Breast epithelium (tissue), 4 donors: ENCODE data around the gene SCGB3A2. TPM values are rescaled to one million over a fixed set of nuclear protein-coding genes. Genes with fewer than 3 reads are reported as not detected.

Experiments used
- DNase-seq, 2 donors: peaks; one replicate each; pipeline ENCODE4 v3.0.0-alpha.2; 2019; ENCODE audit warnings: low spot score in 2 of 2
- H3K27ac ChIP-seq, 2 donors: fragments of 200-600 bp; sonication (generic) in 1 of 2; one replicate each; pipeline ENCODE4 v1.5.1; 2016 to 2019; ENCODE audit warnings: mild to moderate bottlenecking in 1 of 2
- H3K27me3 ChIP-seq, 2 donors: fragments of 200-600 bp; sonication (generic) in 1 of 2; one replicate each; pipeline versions ENCODE4 v1.5.1 to v1.6.0; 2017 to 2019; ENCODE audit warnings: control low read depth in 1 of 2, mild to moderate bottlenecking in 1 of 2
- H3K36me3 ChIP-seq: fragments of 200-600 bp; one replicate; pipeline ENCODE4 v1.5.1; 2019
- H3K4me1 ChIP-seq, 2 donors: fragments of 200-600 bp; sonication (generic); one replicate each; pipeline ENCODE4 v1.5.1; 2016 to 2019; ENCODE audit warnings: control low read depth in 1 of 2
- H3K4me3 ChIP-seq, 3 donors: fragments of 200-600 bp; sonication (generic); 1 replicate in 2 of 3; 2 replicates in 1 of 3; pipeline ENCODE4 v1.5.1; 2016 to 2019; ENCODE audit warnings: mild to moderate bottlenecking in 3 of 3, moderate library complexity in 2 of 3
- H3K9me3 ChIP-seq, 2 donors: fragments of 200-600 bp; sonication (generic) in 1 of 2; one replicate each; pipeline ENCODE4 v1.5.1; 2016 to 2019; ENCODE audit warnings: control low read depth in 1 of 2
- CTCF ChIP-seq, 3 donors: fragments of 450-650 bp; IDR thresholded peaks; one replicate each; pipeline ENCODE4 v1.5.1; 2016 to 2017; ENCODE audit warnings: antibody characterized with exemption in 3 of 3, mild to moderate bottlenecking in 3 of 3, moderate library complexity in 3 of 3
- POLR2A ChIP-seq: fragments of 450-650 bp; IDR thresholded peaks from one replicate; pipeline ENCODE4 v1.6.1; 2016; ENCODE audit warnings: antibody characterized with exemption, mild to moderate bottlenecking, moderate library complexity
- POLR2AphosphoS5 ChIP-seq, 3 donors: sonication (generic); formaldehyde crosslinking; IDR thresholded peaks; one replicate each; pipeline ENCODE4 v1.6.1; 2017; ENCODE audit warnings: antibody characterized with exemption in 3 of 3
- intact Hi-C: fragments of 100-400 bp; cut with DNase I; formaldehyde crosslinking; loops from one replicate; pipeline ENCODE4 v1.15.1; 2023; ENCODE audit warnings: low total_unique reads
- total RNA-seq, 3 donors: library from RNA; depleted of rRNA; stranded (reverse); fragments of >200 nt; gene quantifications; one replicate each; pipeline ENCODE4 v1.1.0, GENCODE V29; 2016

The SCGB3A2 gene
- total RNA-seq, 3 donors from 2014 or later = not detected

DNA sequence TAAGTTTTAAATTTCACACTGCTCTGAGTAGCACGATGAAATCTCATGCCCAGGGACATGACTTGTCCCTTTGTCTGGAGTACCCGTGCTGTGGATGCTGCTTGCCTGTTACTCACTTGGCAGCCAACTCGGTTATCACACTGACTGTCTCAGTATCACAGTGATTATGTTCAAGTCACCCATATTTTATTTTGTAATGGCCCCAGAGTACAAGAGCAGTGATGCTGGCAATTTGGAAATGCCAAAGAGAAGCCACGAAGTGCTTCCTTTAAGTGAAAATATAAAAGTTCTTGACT is 22.8 kb upstream of the SCGB3A2 start:
- Histone ChIP-seq H3K27ac (no peak overlapping the region), H3K4me3 (no peak overlapping the region), H3K36me3 (no peaks in the 10 kb centered on the region), H3K27me3 (no peaks in the 10 kb centered on the region), H3K4me1 (no peaks in the 10 kb centered on the region), H3K9me3 (no peaks in the 10 kb centered on the region)
- no peak for DNase-seq
- intact Hi-C loops = no loop called here
- TF ChIP-seq CTCF (IDR thresholded peaks at IDR 0.05) (no peak), POLR2AphosphoS5 (IDR thresholded peaks at IDR 0.05) (no peak), POLR2A (no peak)

GRCh38 chr5:147856801-147857200 is 21.7 kb upstream of the SCGB3A2 start:
- Histone ChIP-seq H3K4me3 (no peak overlapping the region), H3K36me3 (no peaks in the 10 kb centered on the region), H3K9me3 (no peaks in the 10 kb centered on the region), H3K27ac (no peak overlapping the region), H3K4me1 (no peaks in the 10 kb centered on the region), H3K27me3 (no peaks in the 10 kb centered on the region)
- intact Hi-C loops = no loop called here
- TF ChIP-seq POLR2AphosphoS5 (IDR thresholded peaks at IDR 0.05) (no peak), POLR2A (no peak), CTCF (IDR thresholded peaks at IDR 0.05) (no peak)
- DNase-seq = no peak

DNA sequence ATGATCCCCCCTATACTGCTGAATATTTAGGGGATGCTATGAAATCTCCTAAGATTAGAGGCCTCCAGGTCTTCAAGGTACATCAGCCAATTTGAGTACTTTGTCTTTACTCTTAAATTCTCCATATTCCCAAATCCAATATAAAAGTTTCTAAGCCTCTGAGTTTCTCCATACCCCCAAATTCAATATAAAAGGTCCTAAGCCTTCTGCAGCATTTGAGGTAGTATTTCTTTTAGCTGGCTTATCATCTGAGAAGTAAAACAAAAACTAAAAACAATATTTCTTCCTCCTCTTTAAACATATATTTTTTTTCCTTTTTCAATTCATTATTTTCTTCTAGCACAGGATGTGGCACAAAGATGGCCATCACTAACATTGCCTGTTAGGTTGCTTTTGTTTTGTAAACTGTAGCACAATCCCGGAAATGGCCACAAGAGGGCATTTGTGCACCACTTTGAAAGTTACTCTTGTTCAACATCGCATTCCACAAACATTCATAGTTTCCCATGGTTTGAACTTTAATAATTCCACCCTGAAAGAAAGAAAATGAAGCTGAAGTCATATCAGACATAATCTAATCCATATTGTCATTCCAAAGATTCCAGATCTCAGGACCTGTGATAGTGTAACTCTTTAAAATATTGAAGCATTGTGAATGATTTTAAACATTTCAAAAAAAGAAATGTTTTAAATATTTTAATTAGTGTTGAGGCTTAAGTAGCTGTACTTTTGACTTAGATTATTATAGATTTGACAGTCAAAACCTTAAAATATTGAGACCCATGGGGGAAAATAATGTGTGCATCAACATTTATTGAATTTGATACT is 21.0 kb upstream of the SCGB3A2 start:
- intact Hi-C loops = no loop called here
- H3K27me3 ChIP-seq = no peaks in the 10 kb centered on the region
- DNase-seq = peak; percentile 51 to 73
- no peak overlapping the region for H3K27ac ChIP-seq
- H3K9me3 ChIP-seq = no peaks in the 10 kb centered on the region
- peak; percentile 66 to 72 (median 67) for TF ChIP-seq CTCF (IDR thresholded peaks at IDR 0.05)
- no peak for TF ChIP-seq POLR2AphosphoS5 (IDR thresholded peaks at IDR 0.05)
- H3K4me3 ChIP-seq = no peak overlapping the region
- no peaks in the 10 kb centered on the region for H3K4me1 ChIP-seq
- H3K36me3 ChIP-seq = no peaks in the 10 kb centered on the region

- H3K9me3 ChIP-seq = no peaks in the 10 kb centered on the region
- no peak overlapping the region for H3K27ac ChIP-seq
- H3K27me3 ChIP-seq = no peaks in the 10 kb centered on the region
- H3K4me3 ChIP-seq = no peak overlapping the region
- no peak for TF ChIP-seq POLR2AphosphoS5 (IDR thresholded peaks at IDR 0.05)
- TF ChIP-seq POLR2A = no peak
- TF ChIP-seq CTCF (IDR thresholded peaks at IDR 0.05) = no peak
- DNase-seq = no peak
- intact Hi-C loops = no loop called here
- no peaks in the 10 kb centered on the region for H3K36me3 ChIP-seq
- no peaks in the 10 kb centered on the region for H3K4me1 ChIP-seq
Measured at GRCh38 chr5:147858565-147858964, 19.9 kb upstream of the SCGB3A2 start.

- intact Hi-C loops = no loop called here
- no peak overlapping the region for H3K4me3 ChIP-seq
- TF ChIP-seq POLR2A = no peak
Measured at GRCh38 chr5:147859962-147860640, 18.4 kb upstream of the SCGB3A2 start.

More at GRCh38 chr5:147859962-147860640, 18.4 kb upstream of the SCGB3A2 start:
- no peaks in the 10 kb centered on the region for H3K4me1 ChIP-seq
- H3K9me3 ChIP-seq = no peaks in the 10 kb centered on the region
- H3K27ac ChIP-seq = no peak overlapping the region
- no peaks in the 10 kb centered on the region for H3K27me3 ChIP-seq
- H3K36me3 ChIP-seq = no peaks in the 10 kb centered on the region
- DNase-seq = no peak
